ENCODE measurements around the gene PAX6. TPM values are rescaled to one million over a fixed set of nuclear protein-coding genes. Genes with fewer than 3 reads are reported as not detected.

The PAX6 gene
- total and polyA plus RNA-seq, 9 of the 15 experiments (the other 6 are each of a cell fraction or from before 2014, with no cell fraction given): 1.5 to 10.9 (median 5.3) TPM

DNA sequence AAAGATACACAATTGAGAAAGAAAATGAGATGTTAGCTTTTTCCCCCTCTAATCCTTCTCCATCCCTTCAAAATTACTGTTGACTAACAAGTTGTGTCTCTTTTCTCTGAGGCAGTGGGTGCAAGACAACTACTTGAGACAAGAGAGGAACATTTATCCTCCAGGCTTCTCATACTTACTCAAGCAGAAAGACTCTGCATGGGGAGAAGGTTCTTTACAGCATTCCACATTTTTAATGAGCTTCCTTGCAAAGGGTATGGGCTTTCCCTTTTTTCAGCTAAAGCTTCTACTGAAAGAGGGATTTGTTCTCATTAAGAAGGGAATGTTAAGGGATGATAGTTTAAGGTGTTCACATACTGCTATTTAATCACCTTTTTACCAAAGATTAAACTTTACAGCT, 47.8 kb downstream of the PAX6 start:
- Histone ChIP-seq H3K9ac (ENCODE audit: insufficient read depth in 1 of 2, low read depth in 2 of 2, low read length in 2 of 2) (no peak overlapping the region), H4K20me1 (replicated peaks; ENCODE audit: control insufficient read depth, insufficient read depth, low read length) (no peaks in the 10 kb centered on the region), H3K27ac (ENCODE audit: extremely low read depth, low read depth, low read length) (no peak overlapping the region), H3K4me2 (ENCODE audit: insufficient read depth, low read length) (no peak overlapping the region), H3K9me1 (ENCODE audit: control insufficient read depth, insufficient read depth, low read length) (no peaks in the 10 kb centered on the region), H3K27me3 (ENCODE audit: control insufficient read depth in 2 of 2, insufficient read depth in 2 of 2, low read length in 2 of 2) (no peaks in the 10 kb centered on the region), H3K4me3 (no peak overlapping the region), H3K79me2 (ENCODE audit: control insufficient read depth, insufficient read depth, low read length) (no peaks in the 10 kb centered on the region), H3K36me3 (ENCODE audit: control insufficient read depth, insufficient read depth, low read length) (no peaks in the 10 kb centered on the region), H2AFZ (ENCODE audit: low read depth, low read length) (no peak overlapping the region), H3K4me1 (replicated peaks in 1 of 2; ENCODE audit: control insufficient read depth in 2 of 2, insufficient read depth in 2 of 2, low read length in 2 of 2) (no peaks in the 10 kb centered on the region), H3K9me3 (replicated peaks; ENCODE audit: control insufficient read depth, insufficient read depth, low read depth, low read length) (no peaks in the 10 kb centered on the region)
- DNase-seq (ENCODE audit: extremely low read depth in 1 of 4, low spot score in 3 of 4) (no peak), ATAC-seq (no peak), FAIRE-seq (peak; percentile 42)
- intact Hi-C loops (cut with micrococcal nuclease): no loop called here
- TF ChIP-seq ARHGAP35 (IDR thresholded peaks at IDR 0.05; ENCODE audit: partially characterized antibody) (no peak), SAFB (IDR thresholded peaks at IDR 0.05; ENCODE audit: borderline replicate concordance, low read depth, low read length) (no peak), ATF1 (CRISPR knock-in tag; IDR thresholded peaks at IDR 0.05) (no peak), ATF1 (tag; IDR thresholded peaks at IDR 0.05) (no peak), SREBF1 (IDR thresholded peaks at IDR 0.05; ENCODE audit: borderline replicate concordance, low read depth, low read length) (no peak), TBP (optimal IDR thresholded peaks at IDR 0.05; ENCODE audit: low read depth, low read length) (no peak), SNIP1 (IDR thresholded peaks at IDR 0.05; ENCODE audit: low read depth) (no peak), IFI16 (CRISPR knock-in tag; IDR thresholded peaks at IDR 0.05) (no peak), RBM17 (IDR thresholded peaks at IDR 0.05; ENCODE audit: borderline replicate concordance, low read depth, low read length) (no peak), SNRNP70 (optimal IDR thresholded peaks at IDR 0.05; ENCODE audit: low read depth, low read length) (no peak)
- TF ChIP-seq, protein P1, sequence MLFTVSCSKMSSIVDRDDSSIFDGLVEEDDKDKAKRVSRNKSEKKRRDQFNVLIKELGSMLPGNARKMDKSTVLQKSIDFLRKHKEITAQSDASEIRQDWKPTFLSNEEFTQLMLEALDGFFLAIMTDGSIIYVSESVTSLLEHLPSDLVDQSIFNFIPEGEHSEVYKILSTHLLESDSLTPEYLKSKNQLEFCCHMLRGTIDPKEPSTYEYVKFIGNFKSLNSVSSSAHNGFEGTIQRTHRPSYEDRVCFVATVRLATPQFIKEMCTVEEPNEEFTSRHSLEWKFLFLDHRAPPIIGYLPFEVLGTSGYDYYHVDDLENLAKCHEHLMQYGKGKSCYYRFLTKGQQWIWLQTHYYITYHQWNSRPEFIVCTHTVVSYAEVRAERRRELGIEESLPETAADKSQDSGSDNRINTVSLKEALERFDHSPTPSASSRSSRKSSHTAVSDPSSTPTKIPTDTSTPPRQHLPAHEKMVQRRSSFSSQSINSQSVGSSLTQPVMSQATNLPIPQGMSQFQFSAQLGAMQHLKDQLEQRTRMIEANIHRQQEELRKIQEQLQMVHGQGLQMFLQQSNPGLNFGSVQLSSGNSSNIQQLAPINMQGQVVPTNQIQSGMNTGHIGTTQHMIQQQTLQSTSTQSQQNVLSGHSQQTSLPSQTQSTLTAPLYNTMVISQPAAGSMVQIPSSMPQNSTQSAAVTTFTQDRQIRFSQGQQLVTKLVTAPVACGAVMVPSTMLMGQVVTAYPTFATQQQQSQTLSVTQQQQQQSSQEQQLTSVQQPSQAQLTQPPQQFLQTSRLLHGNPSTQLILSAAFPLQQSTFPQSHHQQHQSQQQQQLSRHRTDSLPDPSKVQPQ (CRISPR knock-in tag; IDR thresholded peaks at IDR 0.05; ENCODE audit: borderline replicate concordance): no peak
- TF ChIP-seq, protein P2, sequence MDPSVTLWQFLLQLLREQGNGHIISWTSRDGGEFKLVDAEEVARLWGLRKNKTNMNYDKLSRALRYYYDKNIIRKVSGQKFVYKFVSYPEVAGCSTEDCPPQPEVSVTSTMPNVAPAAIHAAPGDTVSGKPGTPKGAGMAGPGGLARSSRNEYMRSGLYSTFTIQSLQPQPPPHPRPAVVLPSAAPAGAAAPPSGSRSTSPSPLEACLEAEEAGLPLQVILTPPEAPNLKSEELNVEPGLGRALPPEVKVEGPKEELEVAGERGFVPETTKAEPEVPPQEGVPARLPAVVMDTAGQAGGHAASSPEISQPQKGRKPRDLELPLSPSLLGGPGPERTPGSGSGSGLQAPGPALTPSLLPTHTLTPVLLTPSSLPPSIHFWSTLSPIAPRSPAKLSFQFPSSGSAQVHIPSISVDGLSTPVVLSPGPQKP (CRISPR knock-in tag; IDR thresholded peaks at IDR 0.05): no peak
- TF ChIP-seq, protein P3, sequence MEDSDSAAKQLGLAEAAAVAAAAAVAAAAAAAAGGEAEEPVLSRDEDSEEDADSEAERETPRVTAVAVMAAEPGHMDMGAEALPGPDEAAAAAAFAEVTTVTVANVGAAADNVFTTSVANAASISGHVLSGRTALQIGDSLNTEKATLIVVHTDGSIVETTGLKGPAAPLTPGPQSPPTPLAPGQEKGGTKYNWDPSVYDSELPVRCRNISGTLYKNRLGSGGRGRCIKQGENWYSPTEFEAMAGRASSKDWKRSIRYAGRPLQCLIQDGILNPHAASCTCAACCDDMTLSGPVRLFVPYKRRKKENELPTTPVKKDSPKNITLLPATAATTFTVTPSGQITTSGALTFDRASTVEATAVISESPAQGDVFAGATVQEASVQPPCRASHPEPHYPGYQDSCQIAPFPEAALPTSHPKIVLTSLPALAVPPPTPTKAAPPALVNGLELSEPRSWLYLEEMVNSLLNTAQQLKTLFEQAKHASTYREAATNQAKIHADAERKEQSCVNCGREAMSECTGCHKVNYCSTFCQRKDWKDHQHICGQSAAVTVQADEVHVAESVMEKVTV (CRISPR knock-in tag; IDR thresholded peaks at IDR 0.05): no peak
- POLR2A ChIA-PET: interaction anchor here (1.0 kb wide), 1 partner anchor 47 kb away, joined by 3 read pairs; no protein-coding TSS in a partner anchor
- CTCF ChIA-PET (ENCODE audit: low intra/inter-chr PET ratio): no interaction called here
- in situ Hi-C loops (cut with MboI): no loop called here
- BruUV-seq (replicated peaks): no TSS peak

Measured in K562 (cell line).